ENCODE results near the gene WLS. TPM values are rescaled to one million over a fixed set of nuclear protein-coding genes. Genes with fewer than 3 reads are reported as not detected.

WLS gene
- total RNA-seq, 2 donors from 2014 or later = 74.5 to 92.1 TPM

- Histone ChIP-seq H3K27ac (no peak overlapping the region), H3K9me3 (no peaks in the 10 kb centered on the region), H3K4me1 (replicated peaks) (no peaks in the 10 kb centered on the region), H3K27me3 (replicated peaks; ENCODE audit: insufficient read depth) (no peaks in the 10 kb centered on the region), H3K36me3 (no peaks in the 10 kb centered on the region), H3K4me3 (no peak overlapping the region)
- TF ChIP-seq, protein P1, sequence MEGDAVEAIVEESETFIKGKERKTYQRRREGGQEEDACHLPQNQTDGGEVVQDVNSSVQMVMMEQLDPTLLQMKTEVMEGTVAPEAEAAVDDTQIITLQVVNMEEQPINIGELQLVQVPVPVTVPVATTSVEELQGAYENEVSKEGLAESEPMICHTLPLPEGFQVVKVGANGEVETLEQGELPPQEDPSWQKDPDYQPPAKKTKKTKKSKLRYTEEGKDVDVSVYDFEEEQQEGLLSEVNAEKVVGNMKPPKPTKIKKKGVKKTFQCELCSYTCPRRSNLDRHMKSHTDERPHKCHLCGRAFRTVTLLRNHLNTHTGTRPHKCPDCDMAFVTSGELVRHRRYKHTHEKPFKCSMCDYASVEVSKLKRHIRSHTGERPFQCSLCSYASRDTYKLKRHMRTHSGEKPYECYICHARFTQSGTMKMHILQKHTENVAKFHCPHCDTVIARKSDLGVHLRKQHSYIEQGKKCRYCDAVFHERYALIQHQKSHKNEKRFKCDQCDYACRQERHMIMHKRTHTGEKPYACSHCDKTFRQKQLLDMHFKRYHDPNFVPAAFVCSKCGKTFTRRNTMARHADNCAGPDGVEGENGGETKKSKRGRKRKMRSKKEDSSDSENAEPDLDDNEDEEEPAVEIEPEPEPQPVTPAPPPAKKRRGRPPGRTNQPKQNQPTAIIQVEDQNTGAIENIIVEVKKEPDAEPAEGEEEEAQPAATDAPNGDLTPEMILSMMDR (IDR thresholded peaks at IDR 0.05) = no peak
- no peak for TF ChIP-seq POLR2AphosphoS5 (IDR thresholded peaks at IDR 0.05)
- TF ChIP-seq POLR2A (IDR thresholded peaks at IDR 0.05) = no peak
- intact Hi-C loops (cut with DNase I) = no loop called here
- DNase-seq (ENCODE audit: low spot score) = no peak
- 93% methylated on average over 2 of the region's 2 CpGs for WGBS
Measured at GRCh38 chr1:68183895-68184294, 48.4 kb downstream of the WLS start.

GRCh38 chr1:68181165-68181556, 51.2 kb downstream of the WLS start:
- TF ChIP-seq POLR2AphosphoS5 (IDR thresholded peaks at IDR 0.05) (no peak), POLR2A (IDR thresholded peaks at IDR 0.05) (no peak)
- TF ChIP-seq, protein P1 (IDR thresholded peaks at IDR 0.05) = no peak
- Histone ChIP-seq H3K4me3 (no peak overlapping the region), H3K27ac (no peak overlapping the region), H3K4me1 (replicated peaks) (no peaks in the 10 kb centered on the region), H3K36me3 (no peaks in the 10 kb centered on the region), H3K27me3 (replicated peaks; ENCODE audit: insufficient read depth) (no peaks in the 10 kb centered on the region), H3K9me3 (no peaks in the 10 kb centered on the region)
- intact Hi-C loops (cut with DNase I) = no loop called here
- 63% methylated on average over 1 of the region's 1 CpG for WGBS
- no peak for DNase-seq (ENCODE audit: low spot score)

DNA sequence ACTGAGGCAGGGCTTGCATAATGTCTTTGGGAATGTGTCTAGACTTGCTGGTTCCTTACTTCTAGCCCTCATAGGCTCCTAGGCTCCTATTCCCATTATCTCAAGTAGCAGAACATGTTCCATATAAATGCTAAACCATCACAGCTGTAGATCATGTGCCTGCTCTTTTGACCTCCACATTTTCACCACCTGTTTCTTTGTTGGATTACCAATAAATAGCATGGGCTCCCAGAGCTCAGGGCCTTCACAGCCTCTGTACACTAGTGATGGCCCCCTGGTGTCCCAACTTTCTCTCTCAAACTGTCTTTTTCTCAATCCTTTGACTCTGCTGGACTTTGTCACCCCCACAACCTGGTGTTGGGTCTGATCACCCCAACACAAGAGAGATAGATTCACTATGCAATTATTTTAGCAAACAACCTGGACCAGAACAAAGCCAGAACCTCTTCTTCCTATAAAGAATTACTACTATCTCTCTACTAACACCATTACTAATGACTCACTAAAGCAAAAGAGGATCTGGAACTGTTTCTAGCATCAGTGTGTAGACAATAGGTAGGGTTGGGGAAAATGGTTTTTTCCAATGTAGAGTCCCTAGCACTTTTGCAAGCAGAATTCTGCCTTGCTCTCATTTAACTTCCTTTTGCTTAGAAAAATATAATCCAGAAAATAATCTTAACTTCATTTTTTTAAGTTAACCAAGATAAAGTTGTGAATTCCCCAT, 51.7 kb downstream of the WLS start:
- Histone ChIP-seq H3K9me3 (no peaks in the 10 kb centered on the region), H3K27ac (no peak overlapping the region), H3K27me3 (replicated peaks; ENCODE audit: insufficient read depth) (no peaks in the 10 kb centered on the region), H3K4me3 (no peak overlapping the region), H3K4me1 (replicated peaks) (no peaks in the 10 kb centered on the region), H3K36me3 (no peaks in the 10 kb centered on the region)
- intact Hi-C loops (cut with DNase I) = no loop called here
- DNase-seq (ENCODE audit: low spot score) = no peak
- no peak for TF ChIP-seq POLR2AphosphoS5 (IDR thresholded peaks at IDR 0.05)
- TF ChIP-seq, protein P1 (IDR thresholded peaks at IDR 0.05) = no peak
- TF ChIP-seq POLR2A (IDR thresholded peaks at IDR 0.05) = no peak

DNA sequence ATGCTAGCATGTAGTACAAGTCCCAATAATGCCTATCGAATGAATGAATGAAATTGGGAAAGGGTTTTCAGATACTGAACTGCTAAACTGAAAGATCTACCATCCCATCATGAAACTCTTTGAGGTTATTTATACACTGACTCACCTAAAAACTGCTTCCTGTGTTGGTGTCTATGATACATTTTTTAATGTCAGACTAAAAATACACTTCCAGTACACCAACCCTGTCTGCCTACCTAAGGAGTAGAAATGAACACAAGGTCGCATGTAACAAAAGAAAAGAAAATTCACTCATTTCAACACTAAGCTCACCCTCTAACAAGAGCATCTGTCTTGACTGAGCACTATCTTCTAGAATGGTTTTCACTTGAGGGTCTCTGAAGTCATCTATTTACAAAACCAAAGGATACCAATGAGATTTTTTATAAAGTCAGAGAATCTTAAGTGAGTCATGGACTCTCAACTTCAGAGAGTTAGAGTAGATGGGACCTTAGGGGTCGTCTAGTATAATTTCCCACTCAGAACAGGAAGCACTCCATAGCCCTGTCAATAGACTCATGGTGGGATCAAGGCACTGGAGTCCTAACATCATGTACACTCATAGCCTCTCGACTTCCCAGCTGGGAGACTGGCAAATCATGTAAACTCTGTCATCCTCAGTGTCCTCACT, 53.4 kb downstream of the WLS start:
- no peaks in the 10 kb centered on the region for H3K27me3 ChIP-seq (replicated peaks; ENCODE audit: insufficient read depth)
- no peak for DNase-seq (ENCODE audit: low spot score)
- 86% methylated on average over 4 of the region's 4 CpGs for WGBS
- no peaks in the 10 kb centered on the region for H3K9me3 ChIP-seq
- intact Hi-C loops (cut with DNase I) = no loop called here
- TF ChIP-seq POLR2AphosphoS5 (IDR thresholded peaks at IDR 0.05) (no peak), POLR2A (IDR thresholded peaks at IDR 0.05) (no peak)
- TF ChIP-seq, protein P1 (IDR thresholded peaks at IDR 0.05) = no peak
- H3K4me3 ChIP-seq = no peak overlapping the region
- no peaks in the 10 kb centered on the region for H3K36me3 ChIP-seq
- no peak overlapping the region for H3K27ac ChIP-seq
- H3K4me1 ChIP-seq (replicated peaks) = no peaks in the 10 kb centered on the region
